Measurements from ENCODE around the gene FOXB1.

The FOXB1 gene

GRCh38 chr15:60035344-60035743, 31.2 kb downstream of the FOXB1 start:
- H3K27ac ChIP-seq = no peak overlapping the region
- TF ChIP-seq CTCF (conservative IDR thresholded peaks at IDR 0.05) = no peak
- TF ChIP-seq ZFX (IDR thresholded peaks at IDR 0.05) = no peak

- H3K27ac ChIP-seq = no peak overlapping the region
- TF ChIP-seq ZFX (IDR thresholded peaks at IDR 0.05) (no peak), CTCF (conservative IDR thresholded peaks at IDR 0.05) (no peak)
Measured at GRCh38 chr15:60039316-60039715, 35.2 kb downstream of the FOXB1 start.

GRCh38 chr15:60043744-60044435, 39.8 kb downstream of the FOXB1 start:
- TF ChIP-seq CTCF (conservative IDR thresholded peaks at IDR 0.05) (no peak), ZFX (IDR thresholded peaks at IDR 0.05) (no peak)
- no peak overlapping the region for H3K27ac ChIP-seq

- TF ChIP-seq CTCF (conservative IDR thresholded peaks at IDR 0.05) (no peak), ZFX (IDR thresholded peaks at IDR 0.05) (no peak)
- H3K27ac ChIP-seq = no peak overlapping the region
Measured at GRCh38 chr15:60044636-60045270, 40.6 kb downstream of the FOXB1 start.

- H3K27ac ChIP-seq = no peak overlapping the region
- no peak for TF ChIP-seq ZFX (IDR thresholded peaks at IDR 0.05)
Measured at GRCh38 chr15:60047701-60048100, 43.6 kb downstream of the FOXB1 start.

- no peak for TF ChIP-seq CTCF (conservative IDR thresholded peaks at IDR 0.05)
- TF ChIP-seq ZFX (IDR thresholded peaks at IDR 0.05) = no peak
- no peak overlapping the region for H3K27ac ChIP-seq
Measured at GRCh38 chr15:60049948-60050347, 45.8 kb downstream of the FOXB1 start.

- TF ChIP-seq CTCF (conservative IDR thresholded peaks at IDR 0.05) (no peak), ZFX (IDR thresholded peaks at IDR 0.05) (no peak)
- H3K27ac ChIP-seq = no peak overlapping the region
Measured at GRCh38 chr15:60052796-60053195, 48.7 kb downstream of the FOXB1 start.

GRCh38 chr15:60054472-60054871, 50.4 kb downstream of the FOXB1 start:
- TF ChIP-seq CTCF (conservative IDR thresholded peaks at IDR 0.05) (no peak), ZFX (IDR thresholded peaks at IDR 0.05) (no peak)
- no peak overlapping the region for H3K27ac ChIP-seq

All from C4-2B (cell line).